CD4-positive, alpha-beta T cell treated with Interleukin-15 for 4 hours (primary cell): Measurements from ENCODE around the gene DPY19L2.
"Not testable (repeated sequence)": the region's sequence is repeated elsewhere in the genome, so short reads cannot be mapped to it uniquely, and the experiment has no call there.

Experiments used
- DNase-seq: peaks from one replicate; pipeline ENCODE4 v3.0.0-alpha.2; 2020; ENCODE audit warnings: low spot score

DPY19L2 gene

GRCh38 chr12:63658501-63658900, 9.8 kb downstream of the DPY19L2 start:
- not testable (repeated sequence) for DNase-seq

- DNase-seq = not testable (repeated sequence)
Observed at GRCh38 chr12:63656407-63656806, 11.9 kb downstream of the DPY19L2 start.

GRCh38 chr12:63655543-63656257, 12.6 kb downstream of the DPY19L2 start:
- not testable (repeated sequence) for DNase-seq

- not testable (repeated sequence) for DNase-seq
Observed at GRCh38 chr12:63654481-63654880, 13.8 kb downstream of the DPY19L2 start.

- DNase-seq = not testable (repeated sequence)
Observed at GRCh38 chr12:63649517-63649916, 18.8 kb downstream of the DPY19L2 start.

- not testable (repeated sequence) for DNase-seq
Observed at GRCh38 chr12:63643381-63644140, 24.7 kb downstream of the DPY19L2 start.

- not testable (repeated sequence) for DNase-seq
Observed at GRCh38 chr12:63624258-63624657, 44.0 kb downstream of the DPY19L2 start.

- not testable (repeated sequence) for DNase-seq
Observed at GRCh38 chr12:63615544-63615943, 52.7 kb downstream of the DPY19L2 start.

- not testable (repeated sequence) for DNase-seq
Observed at GRCh38 chr12:63611285-63611684, 57.0 kb downstream of the DPY19L2 start.

- DNase-seq = not testable (repeated sequence)
Observed at GRCh38 chr12:63609281-63609680, 59.0 kb downstream of the DPY19L2 start.

- not testable (repeated sequence) for DNase-seq
Observed at GRCh38 chr12:63604985-63605384, 63.3 kb downstream of the DPY19L2 start.

GRCh38 chr12:63594828-63595227, 73.5 kb downstream of the DPY19L2 start:
- not testable (repeated sequence) for DNase-seq

- not testable (repeated sequence) for DNase-seq
Observed at GRCh38 chr12:63584426-63584825, 83.9 kb downstream of the DPY19L2 start.

- DNase-seq = not testable (repeated sequence)
Observed at GRCh38 chr12:63583289-63583688, 85.0 kb downstream of the DPY19L2 start.

GRCh38 chr12:63577631-63578030, 90.7 kb downstream of the DPY19L2 start:
- not testable (repeated sequence) for DNase-seq

GRCh38 chr12:63572038-63572437, 96.3 kb downstream of the DPY19L2 start:
- not testable (repeated sequence) for DNase-seq

- DNase-seq = not testable (repeated sequence)
Observed at GRCh38 chr12:63558445-63558844, 109.8 kb downstream of the DPY19L2 start.

- not testable (repeated sequence) for DNase-seq
Observed at GRCh38 chr12:63551397-63551796, 116.9 kb downstream of the DPY19L2 start.

- DNase-seq = not testable (repeated sequence)
Observed at GRCh38 chr12:63549034-63549433, 119.3 kb downstream of the DPY19L2 start.

GRCh38 chr12:63545298-63545916, 122.9 kb downstream of the DPY19L2 start:
- not testable (repeated sequence) for DNase-seq

GRCh38 chr12:63538656-63539055, 129.6 kb downstream of the DPY19L2 start:
- not testable (repeated sequence) for DNase-seq

GRCh38 chr12:63537838-63538237, 130.5 kb downstream of the DPY19L2 start:
- DNase-seq = not testable (repeated sequence)

GRCh38 chr12:63529641-63530040, 138.7 kb downstream of the DPY19L2 start:
- not testable (repeated sequence) for DNase-seq
